H54 (cell line): Measurements from ENCODE around the gene HEATR5A.
"Not testable (repeated sequence)": the region's sequence is repeated elsewhere in the genome, so short reads cannot be mapped to it uniquely, and the experiment has no call there.

Experiments used
- DNase-seq: peaks from one replicate; pipeline ENCODE4 v3.0.0; 2011; ENCODE audit warnings: low spot score, mixed read lengths; ENCODE audit not compliant: insufficient read length
- FAIRE-seq: peaks from 3 replicates; lab custom pipeline; 2011; peaks lifted over from hg19 to GRCh38; lab: Jason Lieb, UNC
- POLR2A ChIP-seq: IDR thresholded peaks from 2 replicates; pipeline ENCODE4 v1.6.1; 2011; ENCODE audit warnings: low read depth, mild to moderate bottlenecking, low read length

Gene HEATR5A

GRCh38 chr14:31420319-31421111 lies at the start of gene HEATR5A:
HEATR5A (minus strand) TSS chr14:31420550; CDS start chr14:31402975, 17,575 bp downstream.
- FAIRE-seq: peak; percentile 60
- TF ChIP-seq POLR2A: peak; percentile 99
- DNase-seq: peak; percentile 73

- no peak for TF ChIP-seq POLR2A
- no peak for FAIRE-seq
Observed at GRCh38 chr14:31466554-31466953, 46.2 kb upstream of the HEATR5A start.

GRCh38 chr14:31465111-31465510 lies 44.8 kb upstream of the HEATR5A start:
- FAIRE-seq: no peak
- no peak for TF ChIP-seq POLR2A
- no peak for DNase-seq

More at GRCh38 chr14:31466554-31466953, 46.2 kb upstream of the HEATR5A start:
- no peak for DNase-seq

- not testable (repeated sequence) for FAIRE-seq, DNase-seq
Observed at GRCh38 chr14:31462450-31462849, 42.1 kb upstream of the HEATR5A start.

- TF ChIP-seq POLR2A: no peak
- no peak for FAIRE-seq
- no peak for DNase-seq
Observed at GRCh38 chr14:31461545-31461944, 41.2 kb upstream of the HEATR5A start.

DNA sequence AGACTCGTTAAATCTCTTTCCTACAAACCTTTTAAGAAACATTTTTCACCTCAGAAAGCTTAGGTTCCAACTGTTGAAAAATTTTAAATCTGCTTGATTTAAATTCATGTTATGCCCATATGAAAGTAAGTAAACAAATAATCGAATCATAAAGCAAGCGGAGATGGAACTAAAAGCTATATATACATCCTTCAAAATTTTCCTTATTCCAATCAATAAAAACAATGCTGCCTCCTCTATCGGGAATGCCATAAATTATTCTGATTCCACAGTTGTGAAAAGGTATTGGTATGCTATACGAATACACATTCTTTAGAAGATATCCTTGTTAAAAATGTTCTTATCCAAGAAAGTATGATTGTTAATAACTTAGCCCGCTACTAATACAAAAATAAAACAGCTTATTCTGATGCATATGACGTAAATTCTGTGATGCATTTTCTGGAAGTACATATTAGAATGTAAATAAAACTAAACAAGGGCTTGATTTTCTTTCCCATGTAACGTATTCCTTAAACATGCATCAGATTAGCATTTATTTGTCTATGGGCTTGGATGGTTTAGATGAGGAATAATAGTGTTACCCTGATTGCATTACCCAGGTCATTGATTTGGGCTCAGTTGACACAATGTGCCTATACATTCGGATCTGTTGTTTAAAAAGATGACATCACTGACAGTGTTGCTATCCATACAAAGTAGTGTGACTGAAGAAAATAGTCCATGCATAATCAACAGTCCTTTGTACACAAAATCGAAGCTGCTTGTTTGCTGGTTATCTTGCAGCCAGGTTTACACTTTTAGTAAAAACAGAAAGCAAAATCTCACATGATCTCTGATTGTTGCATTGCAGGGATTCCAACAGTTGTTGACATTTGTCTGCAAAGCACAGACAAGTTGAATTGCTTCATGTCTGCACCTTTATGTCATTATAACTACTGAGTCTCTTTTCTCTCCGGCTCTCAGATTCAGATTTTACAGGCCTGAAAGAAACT lies 37.6 kb upstream of the HEATR5A start:
- no peak for FAIRE-seq
- TF ChIP-seq POLR2A: no peak
- DNase-seq: no peak

DNA sequence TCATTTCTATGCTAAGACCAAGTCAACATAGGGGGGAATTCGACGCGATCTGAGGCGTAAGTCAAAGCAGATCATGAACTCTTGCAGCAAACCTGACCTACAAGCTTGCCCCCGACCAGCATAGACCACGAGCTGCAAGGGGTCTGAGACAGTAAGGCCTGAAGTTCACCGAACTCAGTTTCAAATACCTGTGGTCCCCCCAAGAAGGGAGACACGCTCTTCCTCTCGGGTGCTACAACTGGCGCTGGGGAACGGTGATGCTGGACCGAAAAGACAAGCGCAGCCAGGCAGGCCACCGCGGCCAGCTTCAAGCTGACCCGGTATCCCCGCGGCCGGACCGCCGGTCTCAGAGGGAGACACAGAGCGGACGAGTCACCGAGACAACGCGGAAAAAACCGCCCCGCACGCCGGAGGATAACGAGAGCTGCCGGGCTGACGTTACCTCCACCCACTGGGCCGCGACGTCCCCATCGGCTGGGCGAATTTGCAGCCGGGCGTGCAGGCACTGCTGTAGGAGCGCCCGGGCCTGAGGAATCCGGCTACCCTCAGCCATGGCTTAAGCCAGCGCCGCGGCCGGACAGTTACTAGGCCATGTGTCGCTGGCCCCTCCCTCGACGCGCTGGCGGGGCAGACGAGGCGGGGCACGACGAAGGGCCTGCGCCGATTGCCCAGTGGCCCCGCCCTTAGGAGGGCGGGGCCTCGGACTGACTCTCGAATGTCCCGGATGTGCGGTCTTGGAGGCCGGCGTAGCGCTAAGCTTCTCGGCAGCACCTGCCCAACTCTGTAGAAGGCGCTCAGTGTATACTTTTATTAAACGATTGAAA lies 36.7 kb upstream of the HEATR5A start, which contains the start of gene DTD2:
Gene DTD2 (minus strand): TSS at position 666 of the 824 bp plus-strand sequence. CDS start 113 bp downstream, at position 553.
- DNase-seq (peak; percentile 65), FAIRE-seq (peak; percentile 38)
- TF ChIP-seq POLR2A: peak; percentile 81

GRCh38 chr14:31449971-31450610 lies 29.7 kb upstream of the HEATR5A start:
- DNase-seq (no peak), FAIRE-seq (peak; percentile 68)
- TF ChIP-seq POLR2A: no peak

- no peak for TF ChIP-seq POLR2A
- no peak for DNase-seq
- no peak for FAIRE-seq
Observed at GRCh38 chr14:31449136-31449535, 28.8 kb upstream of the HEATR5A start.

- TF ChIP-seq POLR2A: no peak
- DNase-seq (no peak), FAIRE-seq (no peak)
Observed at GRCh38 chr14:31445703-31446102, 25.4 kb upstream of the HEATR5A start.

GRCh38 chr14:31442284-31442683 lies 21.9 kb upstream of the HEATR5A start:
- no peak for TF ChIP-seq POLR2A
- DNase-seq: no peak
- no peak for FAIRE-seq

DNA sequence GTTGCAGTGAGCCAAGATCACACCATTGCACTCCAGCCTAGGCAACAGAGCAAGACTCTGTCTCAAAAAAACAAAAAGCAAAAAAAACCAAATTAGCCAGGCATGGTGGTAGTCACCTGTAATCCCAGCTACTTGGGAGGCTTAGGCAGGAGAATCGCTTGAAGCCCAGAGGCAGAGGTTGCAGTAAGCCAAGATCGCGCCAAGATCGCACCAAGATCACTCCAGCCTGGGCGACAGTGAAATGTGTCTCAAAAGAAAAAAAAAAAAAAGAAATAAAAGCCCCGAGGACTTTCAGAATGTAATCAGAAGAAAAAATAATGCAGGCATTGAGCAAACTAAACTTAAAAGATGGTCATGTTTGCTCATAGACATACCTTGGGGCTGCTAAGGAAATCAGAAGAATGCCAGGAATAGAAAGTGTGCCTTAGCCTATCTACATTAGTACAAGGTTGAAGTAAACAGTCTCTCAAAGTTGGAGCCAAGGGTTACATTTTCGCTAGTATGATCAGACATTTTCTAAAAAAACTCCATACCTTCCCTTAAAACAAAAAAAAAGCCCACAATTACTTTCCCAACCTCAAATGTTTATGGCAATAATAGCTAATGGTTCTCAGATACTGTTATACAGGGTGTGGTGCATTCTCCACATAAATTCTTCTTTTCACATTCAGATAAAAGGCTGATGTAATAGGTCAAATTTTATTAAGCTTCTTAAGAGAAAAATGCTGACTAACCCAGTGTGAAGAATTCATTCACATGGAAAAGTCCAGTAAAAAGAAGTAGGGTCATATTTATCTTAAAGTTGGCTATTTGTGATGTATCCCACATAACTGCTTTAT lies 21.1 kb upstream of the HEATR5A start:
- TF ChIP-seq POLR2A: no peak
- FAIRE-seq: no peak
- DNase-seq: no peak
